ENCODE results near the gene POLK.

DNA sequence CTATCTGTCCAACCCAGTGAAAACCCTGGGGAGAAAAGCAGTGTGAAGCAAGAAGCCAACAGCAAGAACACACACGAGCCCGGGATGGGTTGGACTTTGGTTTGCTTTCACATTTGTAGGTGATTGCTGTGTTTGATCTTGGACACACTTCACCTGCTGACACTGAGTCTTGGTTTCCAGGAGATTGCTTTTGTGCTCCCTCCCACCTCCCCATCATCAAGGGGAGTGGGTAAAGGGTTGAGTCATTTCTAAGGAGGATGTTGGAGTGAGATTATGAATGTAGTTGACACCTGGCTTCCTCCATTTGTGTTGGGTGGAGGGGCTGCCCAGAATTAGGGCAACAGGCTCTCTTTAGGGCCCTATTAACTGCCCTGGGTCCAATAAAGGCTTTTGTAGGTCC lies 137.0 kb downstream of the POLK start:
- TF ChIP-seq, protein P1, sequence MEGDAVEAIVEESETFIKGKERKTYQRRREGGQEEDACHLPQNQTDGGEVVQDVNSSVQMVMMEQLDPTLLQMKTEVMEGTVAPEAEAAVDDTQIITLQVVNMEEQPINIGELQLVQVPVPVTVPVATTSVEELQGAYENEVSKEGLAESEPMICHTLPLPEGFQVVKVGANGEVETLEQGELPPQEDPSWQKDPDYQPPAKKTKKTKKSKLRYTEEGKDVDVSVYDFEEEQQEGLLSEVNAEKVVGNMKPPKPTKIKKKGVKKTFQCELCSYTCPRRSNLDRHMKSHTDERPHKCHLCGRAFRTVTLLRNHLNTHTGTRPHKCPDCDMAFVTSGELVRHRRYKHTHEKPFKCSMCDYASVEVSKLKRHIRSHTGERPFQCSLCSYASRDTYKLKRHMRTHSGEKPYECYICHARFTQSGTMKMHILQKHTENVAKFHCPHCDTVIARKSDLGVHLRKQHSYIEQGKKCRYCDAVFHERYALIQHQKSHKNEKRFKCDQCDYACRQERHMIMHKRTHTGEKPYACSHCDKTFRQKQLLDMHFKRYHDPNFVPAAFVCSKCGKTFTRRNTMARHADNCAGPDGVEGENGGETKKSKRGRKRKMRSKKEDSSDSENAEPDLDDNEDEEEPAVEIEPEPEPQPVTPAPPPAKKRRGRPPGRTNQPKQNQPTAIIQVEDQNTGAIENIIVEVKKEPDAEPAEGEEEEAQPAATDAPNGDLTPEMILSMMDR (conservative IDR thresholded peaks at IDR 0.05; ENCODE audit: low read length): no peak
- TF ChIP-seq EZH2phosphoT487 (IDR thresholded peaks at IDR 0.05; ENCODE audit: borderline replicate concordance): no peak
